OCI-LY3 (cell line): Measurements from ENCODE around the gene DHDH.

Source experiments
- CTCF ChIP-seq: fragments of 200-600, 300-600 bp; sonication (generic); IDR thresholded peaks from 2 replicates; pipeline ENCODE4 v1.5.1; 2014; ENCODE audit warnings: antibody characterized with exemption, low read length, low read depth
- EZH2phosphoT487 ChIP-seq: fragments of 200-600 bp; shearing (Covaris generic); IDR thresholded peaks from 2 replicates; pipeline ENCODE4 v1.6.1; 2018; ENCODE audit warnings: antibody characterized with exemption, mixed run types, low read depth

GRCh38 chr19:48965040-48965805 is 31.7 kb downstream of the DHDH start, which contains the start of gene FTL:
- TF ChIP-seq CTCF: no peak
- TF ChIP-seq EZH2phosphoT487: no peak
